Hematopoietic multipotent progenitor cell treated with erythropoietin and hydrocortisone succinate and interleukin-3 and kit ligand, for 6 days (in vitro differentiated cells): ENCODE data around the gene SLC25A24.
"Not testable (repeated sequence)": the region's sequence is repeated elsewhere in the genome, so short reads cannot be mapped to it uniquely, and the experiment has no call there.

Experiments used
- DNase-seq: peaks from one replicate; pipeline ENCODE4 v3.0.0-alpha.2; 2015

Gene SLC25A24

GRCh38 chr1:108193333-108193732 lies 6.8 kb downstream of the SLC25A24 start:
- DNase-seq: no peak

DNA sequence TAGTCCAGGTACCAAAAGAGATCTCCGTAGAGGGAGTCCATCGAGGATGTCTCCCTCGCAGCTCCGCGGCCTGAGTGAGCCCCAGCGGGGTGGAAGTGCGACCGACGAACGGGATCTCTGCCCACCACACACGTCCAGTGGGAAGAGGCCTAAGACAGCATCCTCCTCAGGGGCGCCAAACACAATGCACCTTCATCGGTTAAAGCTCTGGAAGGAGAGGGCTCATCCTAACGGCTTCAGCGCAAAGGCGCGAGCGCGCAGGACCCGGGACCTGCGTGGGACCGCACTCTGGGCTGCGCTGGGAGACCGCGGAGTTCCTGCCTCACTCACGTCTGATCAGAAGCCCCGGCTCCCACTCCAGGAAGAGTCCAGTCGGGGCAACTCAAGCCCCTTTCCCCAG lies 7.6 kb downstream of the SLC25A24 start:
- no peak for DNase-seq

- no peak for DNase-seq
These were observed 9.3 kb downstream of the SLC25A24 start for GRCh38 chr1:108190686-108191416.

DNA sequence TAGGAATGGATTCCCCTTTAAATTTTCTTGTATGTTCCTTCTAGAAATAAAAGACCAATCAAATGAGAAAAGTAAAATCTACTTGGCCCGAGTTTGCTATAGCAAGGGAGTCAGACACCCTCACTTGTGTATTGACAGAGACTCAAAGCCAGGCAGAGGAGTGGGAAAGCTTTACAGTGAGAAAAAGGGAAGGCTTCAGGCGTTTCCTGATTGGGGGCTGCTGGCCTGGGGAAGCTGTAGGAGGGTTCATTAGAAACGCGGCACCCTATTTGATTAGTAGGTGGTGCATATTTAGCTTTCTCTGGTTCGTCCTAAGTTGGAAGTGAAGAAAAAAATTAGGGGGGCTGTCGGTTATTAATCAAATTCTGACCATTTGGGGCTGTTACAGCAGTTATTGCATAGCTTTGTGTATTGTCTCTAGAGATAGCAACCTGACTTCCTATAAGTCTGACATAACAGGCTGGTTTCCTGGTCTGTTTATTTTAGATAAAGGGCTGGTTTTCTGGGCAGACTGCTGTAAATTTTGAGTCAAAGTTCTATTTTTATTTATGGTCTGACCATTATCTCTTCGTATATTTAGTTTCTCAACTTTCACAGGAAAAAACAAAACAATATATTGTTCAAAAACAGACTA lies 10.0 kb downstream of the SLC25A24 start:
- DNase-seq: peak; percentile 46

DNA sequence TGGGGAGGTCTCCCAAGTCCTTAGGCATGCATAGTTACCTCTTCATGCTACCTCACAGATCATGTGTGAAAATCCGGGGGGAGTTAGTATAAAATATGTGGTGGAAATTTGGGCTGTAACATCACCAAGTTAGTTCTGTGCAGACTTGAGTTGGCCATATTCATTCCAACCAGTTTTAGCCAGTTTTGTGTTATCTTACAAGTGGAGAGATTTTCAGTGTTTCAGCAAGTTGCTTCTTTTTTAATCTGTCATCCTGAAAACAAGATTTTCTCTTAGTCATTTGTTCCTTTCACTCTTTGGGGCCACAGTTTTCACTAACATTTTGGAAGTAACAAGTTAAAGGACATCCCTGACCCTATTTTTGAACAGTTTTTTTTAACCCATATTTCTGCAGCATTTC lies 11.3 kb downstream of the SLC25A24 start:
- DNase-seq: no peak

DNA sequence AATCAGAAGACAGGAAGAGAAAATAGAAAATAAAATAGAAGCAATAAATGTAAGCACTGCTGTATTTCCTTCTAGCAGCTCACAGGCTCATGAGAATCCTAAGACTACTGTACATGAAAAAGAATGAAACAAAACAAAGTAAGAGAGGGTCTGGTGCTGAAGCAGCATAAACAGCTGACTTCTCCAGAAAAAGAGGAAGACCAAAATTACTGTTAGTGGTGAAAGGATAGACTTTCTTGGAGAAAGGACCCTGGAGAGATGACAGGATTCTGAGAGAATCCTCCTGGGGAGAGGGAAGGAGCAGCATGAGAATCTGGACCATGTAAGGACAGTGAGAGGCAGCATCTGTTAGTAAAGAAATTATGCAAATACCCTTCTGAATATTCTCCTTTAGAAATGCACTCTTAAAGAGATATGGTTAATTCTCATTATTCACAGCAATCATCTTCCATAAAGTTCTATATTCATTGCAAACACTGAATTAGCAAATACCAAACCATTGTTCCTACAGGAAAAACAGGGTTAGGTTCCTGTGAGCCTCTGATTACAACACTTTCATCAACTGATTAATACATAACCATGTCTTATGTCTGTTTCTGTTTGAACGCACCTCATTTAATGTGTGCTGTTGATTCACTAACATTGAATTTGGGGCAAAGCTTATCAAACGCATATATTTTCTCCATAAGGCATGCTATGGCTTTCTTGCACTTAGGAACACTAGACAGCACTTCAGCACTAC lies 17.0 kb downstream of the SLC25A24 start:
- no peak for DNase-seq

- DNase-seq: peak; percentile 51
These were observed 21.1 kb downstream of the SLC25A24 start for GRCh38 chr1:108179018-108179417.

GRCh38 chr1:108162409-108162808 lies 37.7 kb downstream of the SLC25A24 start:
- not testable (repeated sequence) for DNase-seq

DNA sequence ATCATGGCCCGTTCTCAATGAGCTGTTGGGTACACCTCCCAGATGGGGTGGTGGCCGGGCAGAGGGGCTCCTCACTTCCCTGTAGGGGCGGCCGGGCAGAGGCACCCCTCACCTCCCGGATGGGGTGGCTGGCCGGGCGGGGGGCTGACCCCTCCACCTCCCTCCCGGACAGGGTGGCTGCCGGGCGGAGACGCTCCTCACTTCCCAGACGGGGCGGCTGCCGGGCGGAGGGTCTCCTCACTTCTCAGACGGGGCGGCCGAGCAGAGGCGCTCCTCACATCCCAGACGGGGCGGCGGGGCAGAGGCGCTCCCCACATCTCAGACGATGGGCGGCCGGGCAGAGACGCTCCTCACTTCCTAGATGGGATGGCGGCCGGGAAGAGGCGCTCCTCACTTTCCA lies 40.2 kb downstream of the SLC25A24 start:
- DNase-seq: not testable (repeated sequence)

DNA sequence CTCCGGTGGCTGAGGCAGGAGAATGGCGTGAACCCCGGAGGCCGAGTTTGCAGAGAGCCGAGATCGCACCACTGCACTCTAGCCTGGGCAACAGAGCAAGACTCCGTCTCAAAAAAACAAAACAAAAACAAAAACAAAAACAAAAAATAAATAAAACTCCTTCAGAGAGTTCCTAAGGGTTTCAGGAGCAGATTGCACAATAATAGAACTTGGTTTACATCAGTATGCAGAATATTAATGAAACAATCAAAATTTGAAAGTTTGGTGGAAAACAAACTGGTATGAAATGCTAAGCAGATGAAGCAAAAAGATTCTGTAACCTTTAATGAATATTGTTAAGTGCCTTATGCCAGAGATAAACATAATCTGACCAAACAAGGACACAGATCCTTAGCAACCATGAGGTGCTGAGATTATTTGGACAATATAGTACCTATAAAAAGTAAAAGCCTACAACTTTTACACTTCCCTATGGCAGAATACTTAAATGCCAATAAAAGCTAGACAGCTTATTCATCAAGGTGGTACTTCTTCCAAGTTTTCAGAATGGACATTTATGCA lies 41.2 kb downstream of the SLC25A24 start:
- DNase-seq: no peak

DNA sequence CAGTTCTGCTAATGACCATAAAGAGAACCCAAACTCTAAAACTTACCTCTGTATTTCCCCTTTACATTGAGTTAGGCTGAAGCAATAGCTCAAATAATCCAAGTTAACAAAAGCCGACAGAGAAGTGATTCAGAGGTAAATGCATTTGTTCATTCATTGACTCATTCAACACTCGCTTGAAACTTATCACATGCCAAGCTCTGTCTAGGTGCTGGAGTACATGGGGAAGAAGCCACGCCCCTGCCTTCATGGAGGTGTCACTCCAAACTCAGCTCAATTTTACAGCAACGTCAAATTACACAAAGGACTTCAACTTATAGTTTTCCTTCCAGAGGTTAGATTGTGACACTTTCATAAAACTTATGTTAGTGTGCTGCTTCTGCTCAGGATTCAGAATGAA lies 45.8 kb downstream of the SLC25A24 start:
- no peak for DNase-seq

DNA sequence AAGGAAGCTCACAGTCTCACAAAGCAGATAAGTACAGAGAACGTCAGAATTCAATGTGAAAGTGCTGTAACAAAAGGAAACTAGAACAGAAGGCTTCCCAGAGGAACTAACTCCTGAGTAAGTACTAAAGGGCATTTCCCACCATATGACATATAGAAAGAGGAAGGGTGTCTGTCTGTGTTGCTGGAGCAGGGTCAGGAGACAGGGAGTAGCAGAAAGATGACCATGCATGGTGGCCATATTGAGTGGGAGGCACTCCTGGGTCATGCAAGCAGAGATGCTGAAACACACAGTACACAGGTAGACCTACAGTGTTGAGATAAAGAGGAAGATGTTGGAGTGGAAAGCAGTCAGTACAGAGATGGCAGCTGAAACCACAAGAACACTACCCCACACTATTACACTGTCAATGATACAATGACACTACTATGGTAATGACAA lies 47.3 kb downstream of the SLC25A24 start:
- DNase-seq: no peak

GRCh38 chr1:108151548-108151947 lies 48.6 kb downstream of the SLC25A24 start:
- DNase-seq: no peak

DNA sequence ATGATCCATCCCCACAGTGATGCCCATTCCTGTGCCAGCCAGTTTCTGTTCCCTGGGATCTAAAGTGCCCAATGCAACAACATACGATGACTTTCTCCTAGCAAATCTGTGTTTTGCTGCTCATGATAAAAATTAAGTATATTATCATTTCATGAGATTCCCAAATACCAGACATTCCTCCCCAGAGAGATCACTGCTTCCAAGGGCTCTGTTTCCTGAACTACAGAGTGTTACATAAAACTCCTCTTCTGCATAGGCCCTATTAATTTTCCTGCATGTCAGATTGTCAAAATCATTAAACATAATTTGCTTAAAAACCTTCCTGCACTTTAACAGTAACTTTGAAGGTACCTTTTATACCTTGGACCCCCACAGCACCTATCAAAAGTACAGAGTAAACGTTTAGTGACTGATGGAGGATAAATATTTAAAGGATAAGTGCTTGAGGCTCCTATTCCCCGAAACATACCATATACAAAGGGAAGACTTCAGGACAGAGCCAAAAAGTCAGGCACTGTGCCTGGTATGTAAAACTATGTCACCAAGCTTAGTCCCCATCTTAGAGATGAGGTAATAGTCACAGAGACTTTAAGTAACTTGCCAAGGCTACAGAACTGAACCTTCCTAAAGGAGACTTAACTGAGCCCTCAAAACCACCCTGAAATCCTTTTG lies 50.2 kb downstream of the SLC25A24 start:
- DNase-seq: no peak

DNA sequence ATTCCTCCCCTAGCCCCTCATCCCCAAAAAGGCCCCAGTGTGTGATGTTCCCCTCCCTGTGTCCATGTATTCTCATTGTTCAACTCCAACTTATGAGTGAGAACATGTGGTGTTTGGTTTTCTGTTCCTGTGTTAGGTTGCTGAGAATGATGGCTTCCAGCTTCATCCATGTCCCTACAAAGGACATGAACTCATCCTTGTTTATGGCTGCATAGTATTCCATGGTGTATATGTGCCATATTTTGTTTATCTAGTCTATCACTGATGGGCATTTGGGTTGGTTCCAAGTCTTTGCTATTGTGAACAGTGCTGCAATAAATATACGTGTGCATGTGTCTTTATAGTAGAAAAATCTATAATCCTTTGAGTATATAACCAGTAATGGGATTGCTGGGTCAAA lies 55.6 kb downstream of the SLC25A24 start:
- not testable (repeated sequence) for DNase-seq

DNA sequence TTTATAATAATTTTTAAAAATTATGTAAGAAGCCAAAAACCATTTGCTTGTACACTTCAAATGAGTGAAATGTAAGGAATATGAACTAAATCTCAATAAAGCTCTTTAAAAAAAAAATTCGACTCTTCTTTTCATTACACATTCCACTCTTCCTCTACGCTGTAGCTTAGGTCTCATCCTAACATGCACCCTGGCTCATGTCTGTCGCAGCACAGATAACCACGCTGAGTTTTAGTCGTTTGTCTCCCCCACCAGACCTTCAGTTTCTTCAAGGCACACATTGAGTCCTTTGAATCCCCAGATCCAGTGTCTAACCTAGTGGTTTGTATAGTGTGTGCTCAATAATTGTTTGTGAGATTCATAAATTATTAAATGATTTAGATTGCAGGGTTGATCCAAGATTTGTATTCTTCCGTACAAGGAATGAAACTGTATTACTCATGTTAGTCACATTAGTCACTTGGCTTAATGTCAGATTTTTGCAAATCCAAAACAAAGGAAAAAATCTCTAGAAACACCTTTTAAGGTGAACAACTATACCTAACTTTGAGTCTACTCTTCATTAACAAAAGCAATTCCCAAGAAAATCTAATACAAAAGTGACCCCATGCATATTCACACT lies 57.3 kb downstream of the SLC25A24 start:
- no peak for DNase-seq

GRCh38 chr1:108142258-108142657 lies 57.9 kb downstream of the SLC25A24 start:
- DNase-seq: no peak

DNA sequence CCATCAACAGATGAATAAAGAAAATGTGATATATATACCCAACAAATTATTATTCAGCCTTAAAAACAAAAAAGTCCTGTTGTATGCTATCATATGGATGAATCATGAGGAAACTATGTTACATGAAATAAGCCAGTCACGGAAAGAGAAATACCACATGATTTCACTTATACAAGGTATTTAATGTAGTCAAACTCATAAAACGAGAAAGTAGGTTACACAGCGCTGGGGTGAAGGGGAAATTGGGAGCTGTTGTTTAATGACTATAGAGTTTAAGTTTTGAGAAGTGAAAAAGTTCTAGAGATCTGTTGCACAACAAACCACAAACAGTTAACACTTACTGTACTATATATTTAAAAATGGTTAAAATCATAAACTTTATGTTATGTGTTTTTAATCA lies 58.5 kb downstream of the SLC25A24 start:
- DNase-seq: peak; percentile 39

DNA sequence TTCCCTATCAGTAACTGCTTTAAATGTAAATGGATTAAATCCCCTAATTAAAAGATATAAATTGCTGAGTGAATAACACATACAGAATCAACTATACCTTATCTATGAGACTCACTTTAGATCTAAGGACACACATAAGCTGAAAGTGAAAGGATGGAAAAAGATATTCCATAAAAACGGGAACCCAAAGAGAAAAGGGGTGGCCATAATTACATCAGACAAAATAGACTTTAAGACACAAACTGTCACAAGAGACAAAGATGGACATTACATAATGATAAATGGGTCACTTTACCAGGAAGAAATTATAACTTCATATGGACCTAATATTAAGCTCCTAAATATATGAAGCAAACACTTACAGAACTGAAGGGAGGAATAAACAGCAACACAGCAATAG lies 59.2 kb downstream of the SLC25A24 start:
- no peak for DNase-seq

GRCh38 chr1:108140177-108140576 lies 60.0 kb downstream of the SLC25A24 start:
- DNase-seq: peak; percentile 59

DNA sequence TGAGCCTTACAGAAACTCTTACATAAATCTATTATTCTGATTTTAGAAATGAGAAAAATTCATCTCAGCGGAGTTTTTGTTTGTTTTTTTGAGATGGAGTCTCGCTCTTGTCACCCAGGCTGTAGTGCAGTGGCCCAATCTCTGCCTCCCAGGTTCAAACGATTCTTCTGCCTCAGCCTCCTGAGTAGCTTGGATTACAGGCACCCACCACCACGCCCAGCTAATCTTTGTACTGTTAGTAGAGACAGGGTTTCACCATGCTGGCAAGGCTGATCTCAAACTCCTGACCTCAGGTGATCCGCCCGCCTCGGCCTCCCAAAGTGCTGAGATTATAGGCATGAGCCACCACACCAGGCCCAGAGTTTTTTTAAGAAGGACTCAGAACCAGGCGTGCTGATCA lies 60.6 kb downstream of the SLC25A24 start:
- peak; percentile 32 for DNase-seq

DNA sequence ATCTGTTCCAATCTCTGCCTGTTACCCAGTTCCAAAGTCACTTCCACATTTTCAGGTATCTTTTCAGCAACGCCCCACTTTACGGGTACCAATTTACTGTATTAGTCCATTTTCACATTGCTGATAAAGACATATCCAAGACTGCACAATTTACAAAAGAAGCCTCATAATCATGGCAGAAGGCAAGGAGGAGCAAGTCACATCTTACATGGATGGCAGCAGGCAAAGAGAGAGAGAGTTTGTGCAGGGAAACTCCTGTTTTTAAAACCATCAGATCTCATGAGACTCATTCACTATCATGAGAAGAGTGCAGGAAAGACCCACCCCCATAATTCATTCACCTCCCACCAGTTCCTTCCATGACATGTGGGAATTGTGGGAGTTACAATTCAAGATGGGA lies 67.0 kb downstream of the SLC25A24 start:
- not testable (repeated sequence) for DNase-seq

GRCh38 chr1:108132367-108132766 lies 67.8 kb downstream of the SLC25A24 start:
- not testable (repeated sequence) for DNase-seq
